H9 (cell line): Measurements from ENCODE around the gene VAMP2. TPM values are rescaled to one million over a fixed set of nuclear protein-coding genes. Genes with fewer than 3 reads are reported as not detected.

Experiments
- DNase-seq: peaks from one replicate; pipeline ENCODE4 v3.0.0-alpha.2; 2017
- H2AFZ ChIP-seq: one replicate; pipeline ENCODE4 v1.6.1; 2013; ENCODE audit warnings: mild to moderate bottlenecking, low read length, control low read depth, moderate library complexity
- H2AK5ac ChIP-seq: 2 replicates; pipeline ENCODE4 v1.6.1; 2013; ENCODE audit warnings: low read length, control low read depth, mixed read lengths; ENCODE audit not compliant: insufficient read length
- H2BK120ac ChIP-seq: one replicate; pipeline ENCODE4 v1.6.1; 2013; ENCODE audit warnings: low read depth, mild to moderate bottlenecking, low read length, control low read depth, inconsistent platforms; ENCODE audit not compliant: poor library complexity, severe bottlenecking
- H2BK12ac ChIP-seq: 2 replicates; pipeline ENCODE4 v1.6.1; 2013; ENCODE audit warnings: low read length, control low read depth, mixed read lengths, low read depth; ENCODE audit not compliant: insufficient read length
- H2BK15ac ChIP-seq: 2 replicates; pipeline ENCODE4 v1.6.1; 2013; ENCODE audit warnings: low read depth, low read length, control low read depth
- H2BK20ac ChIP-seq: one replicate; pipeline ENCODE4 v1.6.1; 2013; ENCODE audit warnings: low read depth, mild to moderate bottlenecking, low read length, control low read depth, inconsistent platforms; ENCODE audit not compliant: poor library complexity, severe bottlenecking
- H2BK5ac ChIP-seq: 2 replicates; pipeline ENCODE4 v1.6.1; 2013; ENCODE audit warnings: low read length, control low read depth, mixed read lengths; ENCODE audit not compliant: insufficient read length
- H3K14ac ChIP-seq: 2 replicates; pipeline ENCODE4 v1.6.1; 2013; ENCODE audit warnings: low read length, control low read depth; ENCODE audit not compliant: insufficient read depth
- H3K18ac ChIP-seq: 2 replicates; pipeline ENCODE4 v1.6.1; 2013; ENCODE audit warnings: low read depth, mild to moderate bottlenecking, mixed read lengths, low read length, control low read depth; ENCODE audit not compliant: insufficient read length
- H3K23ac ChIP-seq: 2 replicates; pipeline ENCODE4 v1.6.1; 2013; ENCODE audit warnings: low read length, control low read depth, mixed read lengths, low read depth; ENCODE audit not compliant: insufficient read length
- H3K23me2 ChIP-seq: 2 replicates; pipeline ENCODE4 v1.6.1; 2013; ENCODE audit warnings: low read depth, mild to moderate bottlenecking, mixed read lengths, low read length, control low read depth; ENCODE audit not compliant: insufficient read length, poor library complexity, severe bottlenecking
- H3K27ac ChIP-seq: 2 replicates; pipeline ENCODE4 v1.5.1; 2013; ENCODE audit warnings: low read length, control low read depth, mixed read lengths, low read depth; ENCODE audit not compliant: insufficient read length
- H3K27me3 ChIP-seq: 2 replicates; pipeline ENCODE4 v1.6.1; 2013; ENCODE audit warnings: low read length, control low read depth, inconsistent platforms; ENCODE audit not compliant: insufficient read depth
- H3K4ac ChIP-seq: 2 replicates; pipeline ENCODE4 v1.6.1; 2013; ENCODE audit warnings: low read depth, mild to moderate bottlenecking, control low read depth, inconsistent platforms, low read length, moderate library complexity
- H3K4me1 ChIP-seq: 2 replicates; pipeline ENCODE4 v1.6.1; 2013; ENCODE audit warnings: low read length, control low read depth, inconsistent platforms; ENCODE audit not compliant: insufficient read depth
- H3K4me2 ChIP-seq: 2 replicates; pipeline ENCODE4 v1.6.1; 2013; ENCODE audit warnings: low read length, control low read depth, mixed read lengths; ENCODE audit not compliant: insufficient read length, insufficient read depth
- H3K56ac ChIP-seq: 2 replicates; pipeline ENCODE4 v1.6.1; 2013; ENCODE audit warnings: low read depth, mild to moderate bottlenecking, mixed read lengths, low read length, control low read depth; ENCODE audit not compliant: insufficient read length
- H3K79me1 ChIP-seq: 2 replicates; pipeline ENCODE4 v1.6.1; 2013; ENCODE audit warnings: low read depth, mild to moderate bottlenecking, moderate library complexity, low read length, control low read depth, inconsistent platforms; ENCODE audit not compliant: insufficient read depth, poor library complexity, severe bottlenecking
- H3K79me2 ChIP-seq: 2 replicates; pipeline ENCODE4 v1.6.1; 2013; ENCODE audit warnings: low read length, control low read depth, inconsistent platforms; ENCODE audit not compliant: insufficient read depth
- H3K9ac ChIP-seq: 2 replicates; pipeline ENCODE4 v1.6.1; 2013; ENCODE audit warnings: low read length, control low read depth, mixed read lengths; ENCODE audit not compliant: insufficient read length; ENCODE audit errors: extremely low read depth
- H3K9me3 ChIP-seq: one replicate; pipeline ENCODE4 v1.6.1; 2013; ENCODE audit warnings: low read depth, low read length, inconsistent platforms; ENCODE audit not compliant: control insufficient read depth
- H3T11ph ChIP-seq: one replicate; pipeline ENCODE4 v1.6.1; 2013; ENCODE audit warnings: mild to moderate bottlenecking, low read length, control low read depth, inconsistent platforms
- H4K20me1 ChIP-seq: one replicate; pipeline ENCODE4 v1.6.1; 2013; ENCODE audit not compliant: control insufficient read depth, insufficient read length, insufficient read depth
- H4K5ac ChIP-seq: 2 replicates; pipeline ENCODE4 v1.6.1; 2013; ENCODE audit warnings: low read depth, mild to moderate bottlenecking, mixed read lengths, low read length, control low read depth; ENCODE audit not compliant: insufficient read length
- H4K8ac ChIP-seq: replicated peaks from 2 replicates; pipeline ENCODE4 v1.6.1; 2013; ENCODE audit warnings: low read length, control low read depth, mixed read lengths, low read depth; ENCODE audit not compliant: insufficient read length
- H4K91ac ChIP-seq: 2 replicates; pipeline ENCODE4 v1.6.1; 2013; ENCODE audit warnings: low read depth, mild to moderate bottlenecking, moderate library complexity, mixed read lengths, low read length, control low read depth; ENCODE audit not compliant: insufficient read length
- H3K27ac Mint-ChIP-seq, 3 experiments: 2 replicates in 2 of 3; 3 replicates in 1 of 3; pipeline ENCODE4 v1.8.0; 2020 to 2021; ENCODE audit warnings: mixed read lengths in 3 of 3, mild to moderate bottlenecking in 1 of 3, moderate library complexity in 1 of 3
- H3K27me3 Mint-ChIP-seq: 2 replicates; pipeline ENCODE4 v1.8.0; 2021; ENCODE audit warnings: low read depth, mild to moderate bottlenecking, moderate library complexity, mixed read lengths
- H3K36me3 Mint-ChIP-seq, 3 experiments: 2 replicates in 2 of 3; 3 replicates in 1 of 3; pipeline ENCODE4 v1.8.0; 2020 to 2021; ENCODE audit warnings: low read depth in 3 of 3, mixed read lengths in 3 of 3; ENCODE audit not compliant: insufficient read depth in 1 of 3
- H3K4me1 Mint-ChIP-seq, 2 experiments: 2 replicates each; pipeline ENCODE4 v1.8.0; 2020; ENCODE audit warnings: mixed read lengths in 2 of 2
- H3K4me3 Mint-ChIP-seq, 2 experiments: 2 replicates in 1 of 2; 3 replicates in 1 of 2; pipeline ENCODE4 v1.8.0; 2020 to 2021; ENCODE audit warnings: mild to moderate bottlenecking in 2 of 2, mixed read lengths in 2 of 2, moderate library complexity in 1 of 2
- H3K9me3 Mint-ChIP-seq, 2 experiments: 2 replicates in 1 of 2; 3 replicates in 1 of 2; pipeline ENCODE4 v1.8.0; 2020; ENCODE audit warnings: mild to moderate bottlenecking in 2 of 2, mixed read lengths in 2 of 2, moderate library complexity in 1 of 2
- WGBS: extraction: QIAGEN DNeasy Blood & Tissue Kit; methylation state at CpG from one replicate; pipeline ENCODE4 v1.1.7; 2013; ENCODE audit warnings: missing lambda C conversion rate, low lambda C conversion rate, mixed read lengths; ENCODE audit not compliant: insufficient read length; ENCODE audit errors: extremely low coverage; 5-methylcytosine and 5-hydroxymethylcytosine counted together
- total RNA-seq: library from RNA; stranded (reverse); gene quantifications from 2 replicates; pipeline ENCODE4 v1.2.1, GENCODE V29; 2021
- TF ChIP-seq, protein P1 (sequence below): fragments of 200-600 bp; sonication (generic); conservative IDR thresholded peaks from 3 replicates; pipeline ENCODE4 v1.8.0; 2021; ENCODE audit warnings: antibody characterized with exemption, mild to moderate bottlenecking

The VAMP2 gene
- total RNA-seq, 1 experiment from 2014 or later: 22.8 TPM

DNA sequence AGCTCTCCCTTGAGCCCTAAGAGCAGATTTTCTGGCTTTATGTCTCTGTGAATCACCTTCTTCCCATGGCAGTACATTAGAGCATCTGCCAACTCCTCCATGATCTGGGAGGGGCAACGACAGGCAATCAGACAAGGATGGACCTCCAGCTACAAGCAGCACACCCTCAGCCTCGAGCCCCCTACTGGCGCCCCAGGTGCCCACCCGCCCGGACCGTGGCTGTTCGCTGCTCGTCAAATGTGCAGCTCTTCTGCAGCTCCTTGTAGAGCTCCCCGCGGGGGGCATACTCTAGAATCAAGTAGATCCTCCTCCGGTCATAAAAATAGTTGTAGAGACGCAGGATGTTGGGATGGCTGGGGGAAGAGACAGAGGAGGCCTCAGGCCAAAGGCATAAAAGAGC is 43.8 kb upstream of the VAMP2 start:
- no peak overlapping the region for H3K14ac ChIP-seq
- no peaks in the 10 kb centered on the region for H3K27me3 ChIP-seq
- no peak overlapping the region for H4K91ac ChIP-seq
- peaks cover 3% of the 10 kb centered on the region for H3K79me1 ChIP-seq
- H3K56ac ChIP-seq: no peak overlapping the region
- H3K4ac ChIP-seq: no peak overlapping the region
- H3K18ac ChIP-seq: no peak overlapping the region
- peaks cover 2% of the 10 kb centered on the region; the same call in 1 of the 2 replicates for H3K27me3 Mint-ChIP-seq
- H3T11ph ChIP-seq: no peak overlapping the region
- no peaks in the 10 kb centered on the region for H4K20me1 ChIP-seq
- WGBS: no CpG with 5 or more reads among the region's 12 CpGs
- no peak overlapping the region for H2BK12ac ChIP-seq
- peak overlapping the region in 2 of 3 experiments; percentile 49 to 55; a peak in 2 of 7 replicates for H3K27ac Mint-ChIP-seq
- H3K23ac ChIP-seq: no peak overlapping the region
- H2BK120ac ChIP-seq: no peak overlapping the region
- peaks cover 10 to 18% of the 10 kb centered on the region in 2 experiments for H3K4me1 Mint-ChIP-seq
- H2BK5ac ChIP-seq: no peak overlapping the region
- H4K8ac ChIP-seq: no peak overlapping the region
- no peak overlapping the region for H2AFZ ChIP-seq
- H3K9ac ChIP-seq: no peak overlapping the region
- no peak overlapping the region for H3K4me2 ChIP-seq
- peaks cover 4% of the 10 kb centered on the region; the same call in 1 of the 2 replicates for H3K79me2 ChIP-seq
- no peaks in the 10 kb centered on the region for H3K9me3 Mint-ChIP-seq
- peaks cover 48 to 51% (median 50%) of the 10 kb centered on the region in 3 experiments for H3K36me3 Mint-ChIP-seq
- no peak for DNase-seq
- H3K4me3 Mint-ChIP-seq: peak overlapping the region in 1 of 2 experiments; percentile 46; a peak in 1 of 5 replicates
- no peaks in the 10 kb centered on the region for H3K4me1 ChIP-seq
- H2BK15ac ChIP-seq: no peak overlapping the region
- no peaks in the 10 kb centered on the region for H3K9me3 ChIP-seq
- H3K27ac ChIP-seq: no peak overlapping the region
- no peak overlapping the region for H2AK5ac ChIP-seq
- H2BK20ac ChIP-seq: no peak overlapping the region
- H4K5ac ChIP-seq: no peak overlapping the region
- peaks cover 4% of the 10 kb centered on the region for H3K23me2 ChIP-seq
- TF ChIP-seq, protein P1, sequence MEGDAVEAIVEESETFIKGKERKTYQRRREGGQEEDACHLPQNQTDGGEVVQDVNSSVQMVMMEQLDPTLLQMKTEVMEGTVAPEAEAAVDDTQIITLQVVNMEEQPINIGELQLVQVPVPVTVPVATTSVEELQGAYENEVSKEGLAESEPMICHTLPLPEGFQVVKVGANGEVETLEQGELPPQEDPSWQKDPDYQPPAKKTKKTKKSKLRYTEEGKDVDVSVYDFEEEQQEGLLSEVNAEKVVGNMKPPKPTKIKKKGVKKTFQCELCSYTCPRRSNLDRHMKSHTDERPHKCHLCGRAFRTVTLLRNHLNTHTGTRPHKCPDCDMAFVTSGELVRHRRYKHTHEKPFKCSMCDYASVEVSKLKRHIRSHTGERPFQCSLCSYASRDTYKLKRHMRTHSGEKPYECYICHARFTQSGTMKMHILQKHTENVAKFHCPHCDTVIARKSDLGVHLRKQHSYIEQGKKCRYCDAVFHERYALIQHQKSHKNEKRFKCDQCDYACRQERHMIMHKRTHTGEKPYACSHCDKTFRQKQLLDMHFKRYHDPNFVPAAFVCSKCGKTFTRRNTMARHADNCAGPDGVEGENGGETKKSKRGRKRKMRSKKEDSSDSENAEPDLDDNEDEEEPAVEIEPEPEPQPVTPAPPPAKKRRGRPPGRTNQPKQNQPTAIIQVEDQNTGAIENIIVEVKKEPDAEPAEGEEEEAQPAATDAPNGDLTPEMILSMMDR: no peak
